Testis (tissue), 3 donors: ENCODE results near the gene MLF2. TPM values are rescaled to one million over a fixed set of nuclear protein-coding genes. Genes with fewer than 3 reads are reported as not detected.

ENCODE experiments used
- DNase-seq: peaks from one replicate; pipeline ENCODE4 v3.0.0-alpha.2; 2019
- H3K27ac ChIP-seq, 2 donors: fragments of 200-600 bp; sonication (generic); one replicate each; pipeline ENCODE4 v1.5.1; 2019
- H3K27me3 ChIP-seq: fragments of 200-600 bp; sonication (generic); one replicate; pipeline ENCODE4 v1.5.1; 2019
- H3K36me3 ChIP-seq: fragments of 200-600 bp; sonication (generic); one replicate; pipeline ENCODE4 v1.5.1; 2017; ENCODE audit warnings: low read depth; ENCODE audit errors: missing control alignments
- H3K4me1 ChIP-seq: fragments of 200-600 bp; sonication (generic); one replicate; pipeline ENCODE4 v1.5.1; 2019
- H3K4me3 ChIP-seq, 2 donors: fragments of 200-600 bp; sonication (generic); one replicate each; pipeline ENCODE4 v1.5.1; 2017 to 2019
- H3K9me3 ChIP-seq: fragments of 200-600 bp; sonication (generic); one replicate; pipeline ENCODE4 v1.5.1; 2017
- POLR2A ChIP-seq: fragments of 450-650 bp; IDR thresholded peaks from one replicate; pipeline ENCODE4 v1.6.1; 2017; ENCODE audit warnings: antibody characterized with exemption, mild to moderate bottlenecking, moderate library complexity
- WGBS, 2 donors: methylation state at CpG; one replicate each; pipeline ENCODE4 v1.1.5; 2018; 5-methylcytosine and 5-hydroxymethylcytosine counted together
- intact Hi-C: fragments of 100-400 bp; cut with DNase I; formaldehyde crosslinking; loops from one replicate; pipeline ENCODE4 v1.15.1; 2023; ENCODE audit warnings: low total_unique reads
- polyA plus RNA-seq: library from polyadenylated mRNA; stranded (reverse); fragments of 350-450 nt; fragmentation: Illumina TruSeq; extraction: RNeasy Lipid Tissue Mini Kit (QIAGEN cat#74804); gene quantifications from one replicate; pipeline ENCODE4 v1.2.3, GENCODE V29; 2014; ENCODE audit warnings: low read depth, low replicate concordance; ENCODE audit not compliant: insufficient read depth
- total RNA-seq, 2 donors: library from RNA; depleted of rRNA; stranded (reverse); fragments of >200 nt; gene quantifications; one replicate each; pipeline ENCODE4 v1.2.3, GENCODE V29; 2016
- TF ChIP-seq, protein P1 (sequence below), 3 experiments: fragments of 450-650 bp in 2 of 3; fragments of 200-600 bp in 1 of 3; sonication (generic) in 1 of 3; IDR thresholded peaks; one replicate each; pipeline ENCODE4 v1.5.1; 2016 to 2019; ENCODE audit warnings: antibody characterized with exemption in 3 of 3, mild to moderate bottlenecking in 2 of 3, moderate library complexity in 1 of 3

The MLF2 gene
- total and polyA plus RNA-seq, 3 donors from 2014 or later: 177 to 242 (median 211) TPM

GRCh38 chr12:6703631-6704030 lies 49.3 kb downstream of the MLF2 start:
- H3K36me3 ChIP-seq: no peaks in the 10 kb centered on the region
- intact Hi-C loops: no loop called here
- no peaks in the 10 kb centered on the region for H3K9me3 ChIP-seq
- no peak for DNase-seq
- H3K4me3 ChIP-seq: no peak overlapping the region
- 29 to 38% methylated on average over 9 to 10 of the region's 10 CpGs for WGBS, 2 donors
- H3K27me3 ChIP-seq: no peaks in the 10 kb centered on the region
- no peak for TF ChIP-seq POLR2A
- TF ChIP-seq, protein P1, sequence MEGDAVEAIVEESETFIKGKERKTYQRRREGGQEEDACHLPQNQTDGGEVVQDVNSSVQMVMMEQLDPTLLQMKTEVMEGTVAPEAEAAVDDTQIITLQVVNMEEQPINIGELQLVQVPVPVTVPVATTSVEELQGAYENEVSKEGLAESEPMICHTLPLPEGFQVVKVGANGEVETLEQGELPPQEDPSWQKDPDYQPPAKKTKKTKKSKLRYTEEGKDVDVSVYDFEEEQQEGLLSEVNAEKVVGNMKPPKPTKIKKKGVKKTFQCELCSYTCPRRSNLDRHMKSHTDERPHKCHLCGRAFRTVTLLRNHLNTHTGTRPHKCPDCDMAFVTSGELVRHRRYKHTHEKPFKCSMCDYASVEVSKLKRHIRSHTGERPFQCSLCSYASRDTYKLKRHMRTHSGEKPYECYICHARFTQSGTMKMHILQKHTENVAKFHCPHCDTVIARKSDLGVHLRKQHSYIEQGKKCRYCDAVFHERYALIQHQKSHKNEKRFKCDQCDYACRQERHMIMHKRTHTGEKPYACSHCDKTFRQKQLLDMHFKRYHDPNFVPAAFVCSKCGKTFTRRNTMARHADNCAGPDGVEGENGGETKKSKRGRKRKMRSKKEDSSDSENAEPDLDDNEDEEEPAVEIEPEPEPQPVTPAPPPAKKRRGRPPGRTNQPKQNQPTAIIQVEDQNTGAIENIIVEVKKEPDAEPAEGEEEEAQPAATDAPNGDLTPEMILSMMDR (IDR thresholded peaks at IDR 0.05): no peak
- peaks cover 10% of the 10 kb centered on the region for H3K4me1 ChIP-seq
- H3K27ac ChIP-seq: no peak overlapping the region

DNA sequence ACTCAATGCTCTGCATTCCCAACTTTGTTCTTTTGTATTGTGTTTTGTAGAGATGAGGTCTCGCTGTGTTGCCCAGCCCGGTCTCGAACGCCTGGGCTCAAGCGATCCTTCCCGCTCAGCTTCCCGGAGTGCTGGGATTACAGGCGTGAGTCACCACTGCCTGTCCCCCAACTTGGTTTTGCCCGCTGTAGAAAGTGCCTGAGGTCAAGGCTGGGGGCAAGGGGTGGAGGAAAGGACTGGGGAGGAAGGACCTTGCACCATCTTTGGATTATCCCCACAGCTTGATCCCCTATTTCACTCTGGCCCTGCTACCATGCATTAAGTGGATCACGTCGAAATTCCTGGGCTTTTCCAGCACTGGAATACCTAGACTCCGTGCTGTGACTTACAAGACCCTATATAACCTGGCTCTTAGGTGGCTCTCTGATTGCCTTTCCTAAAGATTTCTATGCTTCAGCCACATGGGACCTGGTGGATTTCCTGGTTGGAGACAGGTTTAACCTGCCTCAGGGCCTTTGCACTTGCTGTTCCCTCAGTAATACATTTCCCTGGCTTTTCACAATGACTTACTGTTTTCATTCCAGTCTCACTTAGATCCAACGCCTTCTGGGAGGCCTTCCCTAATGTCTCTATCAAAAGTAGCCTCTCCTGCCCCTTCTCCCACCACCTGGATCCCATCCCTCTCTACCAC lies 51.7 kb downstream of the MLF2 start:
- TF ChIP-seq, protein P1 (IDR thresholded peaks at IDR 0.05): no peak
- no peak for TF ChIP-seq POLR2A
- no peak overlapping the region for H3K27ac ChIP-seq
- 19 to 29% methylated on average over 5 to 13 of the region's 13 CpGs for WGBS, 2 donors
- no peak for DNase-seq
- no peaks in the 10 kb centered on the region for H3K27me3 ChIP-seq
- peak overlapping the region in 1 of 2 donors; percentile 61 for H3K4me3 ChIP-seq
- H3K9me3 ChIP-seq: no peaks in the 10 kb centered on the region
- H3K36me3 ChIP-seq: no peaks in the 10 kb centered on the region
- intact Hi-C loops: no loop called here
- peaks cover 10% of the 10 kb centered on the region for H3K4me1 ChIP-seq

DNA sequence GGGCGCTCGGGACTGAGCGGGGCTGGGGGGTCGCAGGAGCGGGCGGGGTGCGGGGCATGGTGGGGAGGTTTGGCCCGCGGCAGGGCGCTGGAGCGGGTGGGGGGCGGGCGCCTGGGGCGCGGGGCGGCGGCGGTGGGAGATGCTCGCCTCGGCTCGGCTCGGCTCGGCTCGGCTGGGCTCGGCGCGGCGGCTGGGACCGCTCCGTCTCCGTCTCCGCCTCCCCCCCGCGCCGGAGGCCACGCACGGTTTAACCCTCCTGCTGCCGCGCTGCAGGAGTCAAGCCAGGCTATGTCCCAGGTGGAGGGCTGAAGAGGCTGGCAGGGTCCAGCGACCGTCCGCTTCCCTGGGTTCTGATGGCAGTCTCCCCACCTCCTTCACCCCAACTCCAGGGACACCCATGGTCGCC lies 52.3 kb downstream of the MLF2 start, which contains the start of gene PIANP:
Gene PIANP (minus strand): TSS at position 170 of the 406 bp plus-strand sequence. CDS start 2,754 bp downstream, outside the sequence.
- intact Hi-C loops: no loop called here
- DNase-seq: peak; percentile 48

DNA sequence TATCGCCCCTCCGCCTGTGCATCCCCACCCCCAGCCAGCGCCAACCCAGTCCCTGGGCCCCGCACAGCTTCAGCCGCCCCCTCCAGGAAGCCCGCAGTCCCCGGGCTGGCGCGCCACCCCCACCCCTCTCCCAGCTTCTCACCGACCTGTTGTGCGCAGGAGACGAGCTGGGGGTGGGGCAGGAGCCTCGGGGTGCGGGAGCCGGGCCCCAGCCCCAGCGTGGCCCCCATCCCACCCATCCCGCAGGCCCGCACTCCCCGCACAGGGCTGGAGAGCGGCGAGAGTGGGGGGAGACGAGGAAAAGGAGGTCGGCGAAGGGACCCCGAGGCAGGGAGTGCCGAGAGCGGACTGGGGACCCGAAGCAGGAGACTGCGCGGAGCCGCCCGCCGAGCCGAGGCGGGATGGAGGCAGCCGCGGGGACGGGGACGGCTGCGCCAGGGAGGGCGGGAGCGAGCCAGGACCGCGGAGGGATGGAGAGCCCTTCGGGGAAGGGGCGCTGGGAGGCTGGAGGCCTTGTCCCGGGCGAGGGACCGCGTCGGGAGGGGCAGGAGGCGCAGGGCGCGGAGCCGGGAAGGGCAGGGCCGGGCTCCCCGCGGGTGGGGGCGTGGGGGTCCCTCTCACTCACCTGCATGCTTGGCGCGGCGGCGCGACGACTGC lies 52.8 kb downstream of the MLF2 start:
- WGBS, 2 donors: 0 to 1% methylated on average over 19 to 42 of the region's 65 CpGs

More for the DNA sequence above, 52.3 kb downstream of the MLF2 start, which contains the start of gene PIANP:
- peak within 1 kb of the TSS; percentile 51 to 61 for H3K4me3 ChIP-seq
- H3K9me3 ChIP-seq: no peaks in the 10 kb centered on the region
- H3K27ac ChIP-seq: no peak within 1 kb of the TSS
- no peaks in the 10 kb centered on the region for H3K36me3 ChIP-seq
- TF ChIP-seq, protein P1 (IDR thresholded peaks at IDR 0.05): no peak
- TF ChIP-seq POLR2A: no peak
- peaks cover 10% of the 10 kb centered on the region for H3K4me1 ChIP-seq
- H3K27me3 ChIP-seq: no peaks in the 10 kb centered on the region
- 0% methylated on average over 2 to 23 of the region's 43 CpGs for WGBS, 2 donors

More for the DNA sequence above, 52.8 kb downstream of the MLF2 start:
- no peaks in the 10 kb centered on the region for H3K36me3 ChIP-seq
- H3K27ac ChIP-seq: no peak overlapping the region
- intact Hi-C loops: no loop called here
- TF ChIP-seq, protein P1 (IDR thresholded peaks at IDR 0.05): no peak
- TF ChIP-seq POLR2A: no peak
- no peaks in the 10 kb centered on the region for H3K27me3 ChIP-seq
- no peaks in the 10 kb centered on the region for H3K9me3 ChIP-seq
- peaks cover 10% of the 10 kb centered on the region for H3K4me1 ChIP-seq
- peak overlapping the region; percentile 51 to 61 for H3K4me3 ChIP-seq
- DNase-seq: no peak
